HG02885 (cell line): Measurements from ENCODE around the gene PIGU.
"Not testable (repeated sequence)": the region's sequence is repeated elsewhere in the genome, so short reads cannot be mapped to it uniquely, and the experiment has no call there.

ENCODE experiments used
- ATAC-seq: cut with Tn5 transposase; IDR thresholded peaks from one replicate; pipeline ENCODE4 v1.9.1; 2021; ENCODE audit warnings: mild to moderate bottlenecking; ENCODE audit not compliant: unreplicated experiment, poor library complexity

The PIGU gene

GRCh38 chr20:34518863-34519262, 158.0 kb downstream of the PIGU start:
- not testable (repeated sequence) for ATAC-seq

- no peak for ATAC-seq
Measured at GRCh38 chr20:34517114-34517505, 159.8 kb downstream of the PIGU start.

GRCh38 chr20:34516247-34517113, 160.4 kb downstream of the PIGU start, which contains the start of gene DYNLRB1:
DYNLRB1 (plus strand) TSS chr20:34516422; CDS start chr20:34516459, 37 bp downstream.
- ATAC-seq, result peak; percentile 76

- ATAC-seq, result peak; percentile 42
Measured at GRCh38 chr20:34515484-34516246, 161.2 kb downstream of the PIGU start.

DNA sequence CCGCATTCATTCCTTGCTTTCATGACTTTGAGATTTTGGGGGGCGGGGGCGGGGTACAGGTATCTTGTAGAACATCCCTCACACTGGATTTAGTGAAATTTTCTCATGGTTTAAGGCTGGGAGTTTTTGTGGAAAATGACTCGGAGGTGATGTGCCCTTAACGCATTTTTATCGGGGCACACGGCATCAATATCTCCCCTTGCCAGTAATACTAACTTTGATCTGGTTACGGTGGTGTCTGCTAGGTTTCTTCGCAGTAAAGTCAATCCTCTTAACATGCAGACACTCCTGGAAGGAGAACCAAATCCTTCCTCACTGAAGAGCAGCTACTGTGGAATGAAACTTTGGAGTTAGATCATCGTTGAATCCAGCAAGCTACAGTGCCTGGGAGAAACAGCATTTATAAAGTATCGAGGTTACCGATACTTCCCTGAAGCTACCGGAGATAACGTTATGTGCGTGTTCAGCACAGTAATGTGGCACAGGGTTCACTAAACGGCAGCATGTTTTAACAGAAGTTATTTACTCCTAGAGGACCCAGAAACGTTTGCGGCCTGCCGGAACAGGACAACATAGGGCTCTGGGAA, 161.9 kb downstream of the PIGU start:
- no peak for ATAC-seq

DNA sequence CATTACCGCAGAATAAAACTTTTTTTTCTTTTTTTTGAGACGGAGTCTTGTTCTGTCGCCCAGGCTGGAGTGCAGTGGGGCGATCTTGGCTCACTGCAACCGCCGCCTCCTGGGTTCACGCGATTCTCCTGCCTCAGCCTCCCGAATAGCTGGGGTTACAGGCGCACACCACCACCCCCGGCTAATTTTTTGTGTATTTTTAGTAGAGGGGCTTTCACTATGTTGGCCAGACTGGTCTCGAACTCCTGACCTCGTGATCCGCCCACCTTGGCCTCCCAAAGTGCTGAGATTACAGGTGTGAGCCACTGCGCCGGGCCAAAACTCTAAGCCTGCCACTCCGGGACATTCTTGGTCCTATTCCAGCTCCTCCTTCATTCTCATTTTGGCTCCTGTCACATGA, 162.9 kb downstream of the PIGU start:
- not testable (repeated sequence) for ATAC-seq

DNA sequence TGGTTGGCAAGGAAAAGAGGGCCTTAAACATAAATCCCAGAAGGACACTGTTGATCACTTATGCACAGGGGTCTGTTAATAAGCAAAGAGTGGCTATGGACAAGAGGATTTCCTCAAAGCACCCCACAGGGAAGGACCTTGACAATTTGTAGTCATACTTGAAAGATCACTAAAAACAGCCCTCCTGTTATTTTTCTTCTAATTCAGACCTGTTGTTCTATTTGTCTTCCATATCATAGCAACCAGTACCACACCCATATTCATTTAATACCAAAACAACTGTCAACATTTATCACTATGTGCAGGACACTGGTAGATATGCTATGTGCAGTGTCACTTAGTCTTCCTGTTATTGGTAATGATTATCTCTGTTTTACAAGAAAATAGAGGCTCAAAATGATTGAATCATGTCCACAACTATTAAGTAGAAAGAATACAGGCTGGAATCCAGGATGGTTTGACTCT, 163.9 kb downstream of the PIGU start:
- ATAC-seq, result no peak

GRCh38 chr20:34512266-34512954, 164.5 kb downstream of the PIGU start:
- ATAC-seq, result no peak

GRCh38 chr20:34511891-34512265, 165.0 kb downstream of the PIGU start:
- no peak for ATAC-seq

GRCh38 chr20:34510575-34510974, 166.3 kb downstream of the PIGU start:
- ATAC-seq, result no peak
